ENCODE data around the gene GCKR.
"Not testable (repeated sequence)": the region's sequence is repeated elsewhere in the genome, so short reads cannot be mapped to it uniquely, and the experiment has no call there.

GCKR gene

DNA sequence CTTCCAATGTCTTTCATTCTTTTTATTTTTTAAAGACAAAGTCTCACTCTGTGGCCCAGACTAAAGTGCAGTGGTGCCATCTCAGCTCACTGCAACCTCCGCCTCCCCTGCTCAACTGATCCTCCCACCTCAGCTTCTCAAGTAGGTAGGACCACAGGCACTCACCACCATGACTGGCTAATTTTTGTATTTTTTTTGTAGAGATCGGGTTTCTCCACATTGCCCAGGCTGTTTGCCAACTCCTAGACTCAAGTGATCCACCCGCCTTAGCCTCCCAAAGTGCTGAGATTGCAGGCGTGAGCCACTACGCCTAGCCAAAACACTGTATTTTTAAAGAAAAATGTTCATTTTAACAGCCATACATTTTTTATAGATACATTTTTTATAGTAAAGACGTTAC is 12.7 kb downstream of the GCKR start:
- no peak for DNase-seq

GRCh38 chr2:27518113-27518781 is 21.6 kb downstream of the GCKR start:
- no peak for DNase-seq

GRCh38 chr2:27518782-27519113 is 22.1 kb downstream of the GCKR start:
- no peak for DNase-seq

GRCh38 chr2:27520316-27520715 is 23.7 kb downstream of the GCKR start:
- DNase-seq: no peak

- no peak for DNase-seq
These were observed 25.8 kb downstream of the GCKR start for GRCh38 chr2:27522400-27522945.

- DNase-seq: no peak
These were observed 30.5 kb downstream of the GCKR start for GRCh38 chr2:27527182-27527581.

GRCh38 chr2:27531983-27532382 is 35.3 kb downstream of the GCKR start:
- no peak for DNase-seq

DNA sequence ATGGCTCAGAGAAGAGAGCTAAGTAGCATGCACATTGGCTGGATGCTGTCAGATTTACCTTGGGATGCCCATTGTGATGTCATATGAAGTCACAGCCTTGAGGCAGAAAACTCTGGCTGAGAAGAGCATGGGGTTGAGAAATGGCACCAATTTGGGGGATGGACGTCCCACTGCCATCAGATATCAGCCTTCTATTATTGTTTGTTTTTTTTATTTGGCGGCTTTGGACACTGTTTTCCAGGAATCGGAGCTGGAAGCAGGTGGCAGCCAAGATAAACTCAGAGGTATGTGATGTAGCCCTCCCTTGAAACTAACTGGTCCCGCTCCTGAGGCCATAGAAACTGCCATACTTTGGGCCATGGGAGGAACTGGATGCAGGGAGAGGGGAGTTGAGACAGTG is 40.6 kb downstream of the GCKR start:
- DNase-seq: no peak

DNA sequence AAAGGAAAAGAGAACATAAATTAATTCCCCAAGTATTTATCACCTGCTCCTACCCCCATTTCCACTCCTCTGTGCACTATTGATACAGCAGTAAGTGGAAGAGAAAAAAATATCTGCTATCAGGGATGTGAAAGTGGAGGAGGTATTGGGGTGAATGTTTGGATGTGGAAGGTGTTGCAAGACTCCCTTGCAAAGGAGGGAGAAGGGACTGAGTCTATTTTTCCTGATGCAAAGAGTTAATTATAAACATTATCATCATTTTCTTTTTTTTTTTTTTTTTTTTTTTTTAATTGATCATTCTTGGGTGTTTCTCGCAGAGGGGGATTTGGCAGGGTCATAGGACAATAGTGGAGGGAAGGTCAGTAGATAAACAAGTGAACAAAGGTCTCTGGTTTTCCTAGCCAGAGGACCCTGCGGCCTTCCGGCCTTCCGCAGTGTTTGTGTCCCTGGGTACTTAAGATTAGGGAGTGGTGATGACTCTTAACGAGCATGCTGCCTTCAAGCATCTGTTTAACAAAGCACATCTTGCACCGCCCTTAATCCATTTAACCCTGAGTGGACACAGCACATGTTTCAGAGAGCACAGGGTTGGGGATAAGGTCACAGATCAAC is 42.3 kb downstream of the GCKR start:
- DNase-seq: not testable (repeated sequence)

DNA sequence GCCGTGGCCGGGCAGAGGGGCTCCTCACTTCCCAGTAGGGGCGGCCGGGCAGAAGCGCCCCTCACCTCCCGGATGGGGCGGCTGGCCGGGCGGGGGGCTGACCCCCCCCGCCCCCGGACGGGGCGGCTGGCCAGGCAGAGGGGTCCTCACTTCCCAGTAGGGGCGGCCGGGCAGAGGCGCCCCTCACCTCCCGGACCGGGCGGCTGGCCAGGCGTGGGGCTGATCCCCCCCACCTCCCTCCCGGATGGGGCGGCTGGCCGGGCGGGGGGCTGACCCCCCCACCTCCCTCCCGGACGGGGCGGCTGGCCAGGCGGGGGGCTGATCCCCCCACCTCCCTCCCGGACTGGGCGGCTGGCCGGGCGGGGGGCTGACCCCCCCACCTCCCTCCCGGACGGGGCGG is 43.0 kb downstream of the GCKR start:
- DNase-seq: not testable (repeated sequence)

DNA sequence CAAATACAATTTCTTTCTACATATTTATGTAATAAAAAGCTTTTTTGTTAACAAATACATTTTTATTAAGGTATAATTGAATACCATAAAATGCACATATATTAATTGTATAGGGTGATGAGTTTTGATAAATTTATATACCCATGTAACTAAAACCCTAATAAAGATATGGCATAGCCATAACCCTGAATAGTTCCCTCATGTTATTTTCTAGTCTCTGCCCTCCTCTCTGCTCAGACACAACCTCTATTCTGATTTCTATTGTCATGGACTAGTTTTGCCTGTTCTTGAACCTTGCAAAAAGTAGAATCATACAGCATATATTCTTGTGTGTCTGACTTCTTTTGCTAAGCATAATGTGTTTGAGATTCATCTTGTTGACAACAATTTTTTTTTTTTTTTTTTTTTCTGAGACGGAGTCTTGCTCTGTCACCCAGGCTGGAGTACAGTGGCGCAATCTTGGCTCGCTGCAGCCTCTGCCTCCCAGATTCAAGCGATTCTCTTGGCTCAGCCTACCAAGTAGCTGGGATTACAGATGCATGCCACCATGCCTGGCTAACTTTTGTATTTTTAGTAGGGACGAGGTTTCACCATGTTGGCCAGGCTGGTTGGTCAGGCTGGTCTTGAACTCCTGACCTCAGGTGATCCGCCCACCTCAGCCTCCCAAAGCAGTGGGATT is 47.6 kb downstream of the GCKR start:
- no peak for DNase-seq

DNA sequence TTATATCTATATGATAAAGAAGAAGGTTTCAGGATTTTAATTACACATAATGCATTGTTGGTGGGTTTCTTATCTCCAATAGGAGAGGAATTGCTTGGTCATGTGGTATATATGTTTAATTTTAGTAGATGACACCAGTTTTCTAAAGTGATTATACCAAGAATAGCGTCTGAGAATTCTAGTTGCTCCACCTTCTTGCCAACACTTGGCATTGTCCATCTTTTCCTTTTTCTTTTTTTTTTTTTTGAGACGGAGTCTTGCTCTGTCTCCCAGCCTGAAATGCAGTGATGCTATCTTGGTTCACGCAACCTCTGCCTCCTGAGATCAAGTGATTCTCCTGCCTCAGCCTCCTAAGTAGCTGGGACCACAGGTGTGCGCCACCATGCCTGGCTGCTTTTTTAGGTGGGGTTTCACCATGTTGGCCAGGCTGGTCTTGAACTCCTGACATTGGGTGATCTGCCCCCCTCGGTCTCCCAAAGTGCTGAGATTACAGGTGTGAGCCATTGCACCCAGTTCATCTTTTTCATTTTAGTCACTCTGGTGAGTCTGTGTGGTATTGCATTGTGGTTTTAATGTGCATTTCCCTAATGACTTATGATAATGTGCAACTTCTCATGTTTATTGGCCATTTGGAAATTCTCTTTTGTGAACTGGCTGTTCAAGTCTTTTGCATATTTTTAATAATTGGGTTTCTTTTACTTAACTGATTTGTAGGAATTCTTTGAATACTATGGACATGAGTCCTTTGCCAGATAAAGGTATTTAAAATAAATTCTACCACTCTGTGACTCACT is 48.9 kb downstream of the GCKR start:
- no peak for DNase-seq

GRCh38 chr2:27549303-27549702 is 52.7 kb downstream of the GCKR start:
- DNase-seq: no peak

DNA sequence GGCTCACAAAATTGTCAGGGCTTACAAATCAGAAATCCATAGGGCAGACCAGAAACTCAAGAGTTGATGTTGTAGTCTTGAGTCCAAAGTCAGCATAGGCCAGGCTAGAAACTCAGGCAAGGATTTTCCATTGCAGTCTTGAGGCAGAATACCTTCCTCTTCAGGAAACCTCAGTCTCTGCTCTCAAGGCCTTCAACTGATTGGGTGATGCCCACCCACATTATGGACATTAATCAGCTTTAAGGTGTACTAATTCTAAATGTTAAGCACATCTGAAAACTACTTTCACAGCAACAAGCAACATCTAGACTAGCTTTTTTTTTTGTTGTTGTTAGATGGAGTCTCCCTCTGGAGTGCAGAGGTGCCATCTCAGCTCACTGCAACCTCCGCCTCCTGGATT is 54.9 kb downstream of the GCKR start:
- no peak for DNase-seq

DNA sequence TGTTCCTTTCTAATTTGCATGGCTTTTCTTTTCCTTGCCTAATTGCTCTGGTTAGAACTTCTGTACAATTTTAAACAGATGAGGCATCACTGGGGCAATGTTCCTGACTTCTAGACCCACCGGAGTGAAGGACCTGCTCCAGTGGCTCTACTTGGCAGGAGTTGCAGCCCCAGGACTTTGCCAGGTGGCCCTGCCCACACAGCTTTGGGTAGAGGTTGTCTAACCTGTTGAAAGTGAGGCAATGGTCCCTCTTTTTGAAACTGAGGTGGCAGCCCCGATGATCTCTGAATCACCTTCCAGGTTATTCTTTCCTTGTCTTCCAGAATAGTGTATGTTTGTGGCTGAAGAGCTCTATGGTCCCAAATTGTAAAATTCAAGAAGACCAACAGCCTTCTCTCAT is 56.3 kb downstream of the GCKR start:
- DNase-seq: no peak

- DNase-seq: not testable (repeated sequence)
These were observed 57.8 kb downstream of the GCKR start for GRCh38 chr2:27554451-27554850.

- no peak for DNase-seq
These were observed 62.6 kb downstream of the GCKR start for GRCh38 chr2:27559228-27559627.

DNA sequence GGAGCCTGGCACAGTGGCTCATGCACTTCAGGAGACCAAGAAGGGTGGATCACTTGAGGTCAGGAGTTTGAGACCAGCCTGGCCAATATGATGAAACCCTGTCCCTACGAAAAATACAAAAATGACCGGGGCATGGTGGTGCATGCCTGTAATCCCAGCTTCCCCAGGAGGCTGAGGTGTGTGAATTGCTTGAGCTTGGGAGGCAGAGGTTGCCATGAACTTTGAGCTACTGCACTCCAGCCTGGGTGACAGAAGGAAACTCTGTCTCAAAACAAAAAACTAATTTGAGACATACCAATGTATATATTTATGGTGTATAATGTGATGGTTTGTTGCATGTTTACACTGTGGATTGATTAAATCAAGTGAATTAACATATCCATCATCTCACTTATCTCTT is 64.4 kb downstream of the GCKR start:
- no peak for DNase-seq

GRCh38 chr2:27566628-27567027 is 70.0 kb downstream of the GCKR start:
- no peak for DNase-seq

GRCh38 chr2:27569398-27569797 is 72.8 kb downstream of the GCKR start:
- no peak for DNase-seq

DNA sequence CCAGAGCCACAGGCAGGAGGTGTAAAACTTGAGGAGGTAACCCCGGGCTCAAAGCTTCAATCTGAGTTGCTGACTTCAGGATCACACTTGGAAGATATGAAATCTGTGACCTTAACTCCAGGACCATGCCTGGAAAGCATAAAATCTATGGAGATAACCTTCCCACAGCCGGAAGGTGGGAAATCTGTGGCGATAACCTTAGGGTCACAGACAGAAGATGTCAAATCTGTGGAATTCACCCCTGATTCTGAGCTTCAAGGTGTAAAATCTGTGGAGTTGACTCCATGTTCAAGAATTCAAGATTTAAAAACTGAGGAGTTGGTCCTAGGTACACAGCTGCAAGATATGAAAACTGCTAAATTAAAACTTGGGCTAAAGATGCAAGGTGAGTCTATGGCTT is 74.6 kb downstream of the GCKR start:
- DNase-seq: no peak

- no peak for DNase-seq
These were observed 75.0 kb downstream of the GCKR start for GRCh38 chr2:27571681-27572080.

GRCh38 chr2:27572439-27572838 is 75.8 kb downstream of the GCKR start:
- DNase-seq: no peak
